ENCODE data around the gene NT5DC1. TPM values are rescaled to one million over a fixed set of nuclear protein-coding genes. Genes with fewer than 3 reads are reported as not detected.

The NT5DC1 gene
- total and polyA plus RNA-seq, 2 donors (not counting 1 experiment from before 2014, with no cell fraction given) = 26.4 to 54.8 TPM

DNA sequence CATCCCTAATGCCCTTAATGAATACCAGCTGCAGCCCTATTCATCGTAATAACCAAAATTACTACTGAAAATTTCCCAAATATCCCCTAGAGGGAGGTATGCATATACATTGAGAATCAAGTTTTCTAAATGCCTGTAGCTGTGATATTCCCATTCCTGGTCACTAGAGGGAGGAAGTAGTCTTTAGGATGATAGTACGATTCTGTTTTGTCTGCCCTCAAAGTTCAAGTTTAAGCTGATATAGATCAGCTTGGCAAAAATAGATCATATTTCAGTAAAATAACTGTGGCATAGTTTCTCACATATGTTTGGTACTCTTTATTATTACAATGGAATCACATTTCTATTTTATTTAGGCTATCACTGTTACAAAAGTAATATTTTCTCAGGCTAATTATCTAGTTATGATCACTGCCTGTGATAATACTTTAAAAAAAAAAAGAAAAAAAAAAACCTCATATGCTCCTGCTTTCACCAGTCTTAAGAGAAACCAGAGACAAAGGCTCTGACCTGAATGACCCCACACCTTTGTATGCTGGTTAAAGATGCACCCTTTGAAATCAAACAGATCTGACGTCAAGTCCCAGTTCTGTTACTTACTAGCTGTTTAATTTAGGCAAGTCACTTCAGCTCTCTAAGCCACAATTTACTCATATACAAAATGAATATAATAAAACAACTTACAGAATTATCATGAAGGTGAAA, 168.1 kb downstream of the NT5DC1 start:
- POLR2A ChIA-PET = no interaction called here
- H3K36me3 ChIP-seq (replicated peaks in 1 of 2; ENCODE audit: control extremely low read depth in 1 of 2, control insufficient read depth in 1 of 2, extremely low read depth in 1 of 2, insufficient read depth in 2 of 2, low read length in 1 of 2) = peaks cover 2 to 13% of the 10 kb centered on the region in 2 experiments
- DNase-seq (peak; percentile 71), ATAC-seq (ENCODE audit: low read depth) (peak; percentile 77)
- no peak overlapping the region for H3K27ac ChIP-seq (ENCODE audit: low read length in 2 of 2)
- H3K9ac ChIP-seq (ENCODE audit: low read length) = no peak overlapping the region
- H3K79me2 ChIP-seq (ENCODE audit: control insufficient read depth, insufficient read depth, low read length) = peaks cover 23% of the 10 kb centered on the region
- H3K4me3 ChIP-seq (ENCODE audit: control extremely low read depth in 1 of 5, extremely low read depth in 1 of 5, insufficient read depth in 1 of 5, low read depth in 2 of 5, low read length in 4 of 5) = no peak overlapping the region
- Mint-ChIP-seq H3K4me1 (peaks cover 22% of the 10 kb centered on the region), H3K27me3 (no peaks in the 10 kb centered on the region), H3K9me3 (ENCODE audit: insufficient read depth) (peaks cover 2% of the 10 kb centered on the region), H3K4me3 (no peak overlapping the region), H3K27ac (no peak overlapping the region)
- H2AFZ ChIP-seq (ENCODE audit: insufficient read depth, low read depth, low read length, poor library complexity, severe bottlenecking) = no peak overlapping the region
- H3K27me3 ChIP-seq (replicated peaks in 1 of 4; ENCODE audit: control extremely low read depth in 1 of 4, control insufficient read depth in 3 of 4, insufficient read depth in 4 of 4, low read length in 3 of 4) = no peaks in the 10 kb centered on the region
- intact Hi-C loops (cut with micrococcal nuclease) = loop anchor here (1.0 to 2.0 kb wide), 2 partner anchors 11 to 14 kb away; partner anchors contain the start of genes TSPYL1 and TSPYL4
- no CpG with 5 or more reads among the region's 3 CpGs for WGBS (ENCODE audit: insufficient coverage)
- CTCF ChIA-PET = interaction anchor here (0.7 to 6.0 kb wide), 28 partner anchors 8 to 378 kb away, joined by 3 to 52 read pairs (median 6); partner anchors contain the start of genes DSE and TSPYL1
- no peak overlapping the region for H3K4me2 ChIP-seq (replicated peaks; ENCODE audit: low read depth, low read length, poor library complexity, severe bottlenecking)
- no peaks in the 10 kb centered on the region for H3K9me3 ChIP-seq (ENCODE audit: control extremely low read depth in 1 of 3, control insufficient read depth in 2 of 3, insufficient read depth in 1 of 3, low read length in 2 of 3)
- peaks cover under 1% of the 10 kb centered on the region for H4K20me1 ChIP-seq (ENCODE audit: control insufficient read depth, insufficient read depth, low read length, poor library complexity, severe bottlenecking)
- H3K4me1 ChIP-seq (ENCODE audit: control insufficient read depth in 2 of 2, insufficient read depth in 2 of 2, low read length in 2 of 2) = no peaks in the 10 kb centered on the region
- TF ChIP-seq, protein P1, sequence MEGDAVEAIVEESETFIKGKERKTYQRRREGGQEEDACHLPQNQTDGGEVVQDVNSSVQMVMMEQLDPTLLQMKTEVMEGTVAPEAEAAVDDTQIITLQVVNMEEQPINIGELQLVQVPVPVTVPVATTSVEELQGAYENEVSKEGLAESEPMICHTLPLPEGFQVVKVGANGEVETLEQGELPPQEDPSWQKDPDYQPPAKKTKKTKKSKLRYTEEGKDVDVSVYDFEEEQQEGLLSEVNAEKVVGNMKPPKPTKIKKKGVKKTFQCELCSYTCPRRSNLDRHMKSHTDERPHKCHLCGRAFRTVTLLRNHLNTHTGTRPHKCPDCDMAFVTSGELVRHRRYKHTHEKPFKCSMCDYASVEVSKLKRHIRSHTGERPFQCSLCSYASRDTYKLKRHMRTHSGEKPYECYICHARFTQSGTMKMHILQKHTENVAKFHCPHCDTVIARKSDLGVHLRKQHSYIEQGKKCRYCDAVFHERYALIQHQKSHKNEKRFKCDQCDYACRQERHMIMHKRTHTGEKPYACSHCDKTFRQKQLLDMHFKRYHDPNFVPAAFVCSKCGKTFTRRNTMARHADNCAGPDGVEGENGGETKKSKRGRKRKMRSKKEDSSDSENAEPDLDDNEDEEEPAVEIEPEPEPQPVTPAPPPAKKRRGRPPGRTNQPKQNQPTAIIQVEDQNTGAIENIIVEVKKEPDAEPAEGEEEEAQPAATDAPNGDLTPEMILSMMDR (IDR thresholded peaks at IDR 0.05) = peak; percentile 75
- TF ChIP-seq EZH2 (IDR thresholded peaks at IDR 0.05; ENCODE audit: borderline replicate concordance, insufficient read depth, low read depth, low read length, poor library complexity, severe bottlenecking) = no peak

DNA sequence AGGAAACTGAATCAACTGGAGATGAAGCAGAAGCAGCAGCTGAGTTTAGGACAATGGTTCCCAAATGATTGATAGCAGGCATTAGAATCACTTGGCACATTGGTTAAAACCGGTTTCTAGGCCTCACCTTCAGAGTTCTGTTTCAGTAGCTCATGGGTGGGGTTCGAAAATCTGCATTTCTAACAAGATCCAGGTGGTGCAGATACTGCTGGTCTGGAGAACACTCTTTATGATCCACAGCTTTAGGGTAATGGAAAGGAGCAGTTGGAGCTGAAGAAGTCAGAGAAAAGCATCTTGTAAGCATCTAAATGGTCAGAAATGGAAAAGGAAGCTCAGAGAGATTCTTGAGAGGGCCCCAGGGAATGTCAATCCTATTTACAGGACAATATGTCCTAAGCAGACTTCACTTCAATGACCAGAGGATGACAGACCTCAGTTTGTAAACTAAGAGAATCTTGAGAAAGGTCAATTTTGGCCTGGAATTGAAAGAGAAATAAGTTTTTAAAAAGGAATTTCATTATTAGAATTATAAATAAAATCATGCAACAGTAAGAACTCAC, 170.6 kb downstream of the NT5DC1 start:
- H3K27me3 Mint-ChIP-seq = no peaks in the 10 kb centered on the region
- DNase-seq = no peak
- no peaks in the 10 kb centered on the region for H3K9me3 Mint-ChIP-seq (ENCODE audit: insufficient read depth)
- 50% methylated on average over 2 of the region's 2 CpGs for WGBS (ENCODE audit: insufficient coverage)
- H3K4me3 ChIP-seq (ENCODE audit: control extremely low read depth in 1 of 5, extremely low read depth in 1 of 5, insufficient read depth in 1 of 5, low read depth in 2 of 5, low read length in 4 of 5) = no peak overlapping the region
- intact Hi-C loops (cut with micrococcal nuclease) = no loop called here
- no peak for ATAC-seq (ENCODE audit: low read depth)
- no peaks in the 10 kb centered on the region for H3K9me3 ChIP-seq (ENCODE audit: control extremely low read depth in 1 of 3, control insufficient read depth in 2 of 3, insufficient read depth in 1 of 3, low read length in 2 of 3)
- peaks cover 24% of the 10 kb centered on the region for H4K20me1 ChIP-seq (ENCODE audit: control insufficient read depth, insufficient read depth, low read length, poor library complexity, severe bottlenecking)
- H3K36me3 ChIP-seq (replicated peaks in 1 of 2; ENCODE audit: control extremely low read depth in 1 of 2, control insufficient read depth in 1 of 2, extremely low read depth in 1 of 2, insufficient read depth in 2 of 2, low read length in 1 of 2) = peaks cover 2 to 15% of the 10 kb centered on the region in 2 experiments
- ChIA-PET CTCF (interaction anchor here (1.2 to 6.0 kb wide), 7 partner anchors 8 to 293 kb away, joined by 4 to 52 read pairs (median 29); partner anchors contain the start of gene TSPYL1), POLR2A (no interaction called here)
- peaks cover 24% of the 10 kb centered on the region for H3K79me2 ChIP-seq (ENCODE audit: control insufficient read depth, insufficient read depth, low read length)
- no peak overlapping the region for H3K27ac ChIP-seq (ENCODE audit: low read length in 2 of 2)
- H3K4me2 ChIP-seq (replicated peaks; ENCODE audit: low read depth, low read length, poor library complexity, severe bottlenecking) = no peak overlapping the region
- H3K27me3 ChIP-seq (replicated peaks in 1 of 4; ENCODE audit: control extremely low read depth in 1 of 4, control insufficient read depth in 3 of 4, insufficient read depth in 4 of 4, low read length in 3 of 4) = no peaks in the 10 kb centered on the region
- peaks cover 9 to 14% of the 10 kb centered on the region in 2 donors for H3K4me1 ChIP-seq (ENCODE audit: control insufficient read depth in 2 of 2, insufficient read depth in 2 of 2, low read length in 2 of 2)
- H3K4me1 Mint-ChIP-seq = peaks cover 36% of the 10 kb centered on the region
- H3K4me3 Mint-ChIP-seq = no peak overlapping the region
- TF ChIP-seq EZH2 (IDR thresholded peaks at IDR 0.05; ENCODE audit: borderline replicate concordance, insufficient read depth, low read depth, low read length, poor library complexity, severe bottlenecking) = no peak
- TF ChIP-seq, protein P1 (IDR thresholded peaks at IDR 0.05) = no peak
- no peak overlapping the region for H3K9ac ChIP-seq (ENCODE audit: low read length)
- H3K27ac Mint-ChIP-seq = no peak overlapping the region
- no peak overlapping the region for H2AFZ ChIP-seq (ENCODE audit: insufficient read depth, low read depth, low read length, poor library complexity, severe bottlenecking)
